Stimulated activated CD8-positive, alpha-beta memory T cell treated with anti-CD3 and anti-CD28 coated beads, Interleukin-2, amount 100 ng/mL, for 48 hours (primary cell): ENCODE results near the gene ANTXRL.
"Not testable (repeated sequence)": the region's sequence is repeated elsewhere in the genome, so short reads cannot be mapped to it uniquely, and the experiment has no call there.

Experiments used
- DNase-seq, 2 donors: peaks; one replicate each; pipeline ENCODE4 v3.0.0-alpha.2; 2020; ENCODE audit warnings: low read depth in 2 of 2

The ANTXRL gene

GRCh38 chr10:46273506-46274477 lies 13.0 kb upstream of the ANTXRL start:
- no peak for DNase-seq

GRCh38 chr10:46277840-46278239 lies 9.0 kb upstream of the ANTXRL start:
- DNase-seq, result no peak

- not testable (repeated sequence) for DNase-seq
Observed at GRCh38 chr10:46282421-46282831, 4.4 kb upstream of the ANTXRL start.

- DNase-seq, result peak; percentile 40 to 50
Observed at GRCh38 chr10:46282842-46283574, 3.8 kb upstream of the ANTXRL start.

- DNase-seq, result no peak
Observed at GRCh38 chr10:46283580-46284285, 3.1 kb upstream of the ANTXRL start.

DNA sequence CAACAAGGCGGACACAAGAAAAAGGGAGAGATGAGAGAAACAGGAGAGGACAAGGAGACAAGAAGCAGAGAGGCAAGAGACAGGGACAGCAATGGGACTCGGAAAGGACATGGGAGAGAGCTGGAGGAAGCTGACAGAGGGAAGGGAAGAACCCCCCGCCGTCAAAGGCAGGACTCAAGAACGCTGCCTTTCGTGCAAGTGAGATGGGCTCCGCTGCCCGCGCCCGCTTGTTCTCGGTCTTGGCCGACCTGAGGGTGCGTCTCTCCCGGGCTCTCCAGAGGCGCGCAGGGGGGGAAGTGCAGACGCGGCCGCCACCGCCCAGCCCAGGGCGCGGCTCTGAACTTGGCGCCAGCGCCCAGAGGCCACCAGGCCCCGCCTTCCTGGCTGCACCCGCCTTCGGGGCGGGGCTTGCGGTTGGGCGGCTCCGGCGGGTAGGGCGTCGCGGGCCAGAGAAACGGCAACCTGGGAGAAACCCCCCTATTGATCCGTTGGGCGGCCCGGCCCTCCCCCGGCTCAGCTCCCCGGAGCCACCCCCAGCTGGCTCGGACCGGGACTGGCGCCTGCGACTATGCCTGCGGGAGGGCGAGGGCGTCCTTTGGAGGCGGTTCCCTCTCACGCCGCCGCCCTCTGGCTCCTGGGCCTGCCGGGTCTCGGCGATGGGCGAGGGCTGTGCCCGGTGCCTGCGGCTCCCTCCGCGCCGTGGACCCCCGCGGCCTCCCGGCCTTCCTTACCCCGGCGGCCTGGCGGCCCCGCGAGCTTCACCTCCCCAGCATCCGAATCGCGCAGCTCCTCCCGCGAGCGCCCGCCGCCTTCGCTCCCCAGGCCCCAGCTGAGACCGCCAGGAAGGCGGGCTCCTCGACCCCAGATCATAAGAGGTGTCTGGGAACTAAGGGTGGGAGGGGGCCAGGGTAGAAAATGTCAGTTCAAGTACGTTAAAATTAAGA lies 2.2 kb upstream of the ANTXRL start:
- peak; percentile 69 to 77 for DNase-seq

DNA sequence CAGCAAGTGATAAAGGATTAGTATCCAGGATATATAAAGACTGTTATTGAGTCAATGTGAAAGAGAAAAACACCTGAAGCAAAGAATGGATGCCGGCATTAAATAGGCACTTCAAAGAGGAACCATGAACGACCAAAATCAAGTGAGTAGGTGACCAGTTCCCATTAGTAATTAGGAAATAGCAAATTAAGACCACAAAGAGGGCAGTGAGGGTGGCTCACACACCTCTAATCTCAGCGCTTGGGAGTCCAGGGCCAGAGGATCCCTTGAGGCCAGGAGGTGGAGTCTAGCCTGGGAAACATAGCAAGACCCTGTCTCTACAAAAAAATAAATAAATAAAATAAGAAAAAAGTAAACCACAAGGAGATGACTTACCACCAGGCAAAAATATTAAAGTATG lies 1.5 kb upstream of the ANTXRL start:
- no peak for DNase-seq

DNA sequence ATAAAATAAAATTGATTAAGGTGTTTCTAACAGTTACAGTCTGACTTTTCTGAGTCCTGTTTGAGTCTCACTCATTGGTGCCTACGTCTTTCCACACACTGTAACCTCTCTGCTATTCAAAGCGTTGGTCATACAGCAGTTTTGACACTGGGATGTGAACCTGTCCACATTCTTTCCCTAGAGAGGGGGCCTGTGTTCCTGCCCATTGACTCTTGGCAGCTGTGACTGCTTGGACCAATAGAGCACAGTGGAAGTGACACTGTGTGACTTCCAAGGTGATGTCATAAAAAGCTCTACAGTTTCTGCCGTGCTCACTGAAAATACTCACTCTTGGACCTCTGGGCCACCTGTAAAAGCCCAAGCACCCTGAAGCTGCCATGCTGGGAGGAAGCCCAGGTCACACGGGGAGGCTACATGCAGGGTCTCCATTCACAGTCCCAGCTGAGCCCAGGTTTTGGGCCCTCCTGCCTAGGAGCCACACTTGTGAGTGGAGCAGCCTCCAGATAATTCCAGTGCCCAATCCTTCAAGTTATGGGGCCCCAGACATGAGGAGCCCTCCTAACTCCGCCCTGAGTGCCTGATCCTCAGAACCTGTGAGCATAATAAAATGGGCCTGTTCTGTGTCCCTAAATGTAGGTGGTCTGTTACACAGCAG lies 704 bp upstream of the ANTXRL start:
- DNase-seq, result no peak

GRCh38 chr10:46287846-46288477 lies 1.2 kb downstream of the ANTXRL start:
- no peak for DNase-seq

- DNase-seq, result no peak
Observed at GRCh38 chr10:46288601-46289206, 1.9 kb downstream of the ANTXRL start.

DNA sequence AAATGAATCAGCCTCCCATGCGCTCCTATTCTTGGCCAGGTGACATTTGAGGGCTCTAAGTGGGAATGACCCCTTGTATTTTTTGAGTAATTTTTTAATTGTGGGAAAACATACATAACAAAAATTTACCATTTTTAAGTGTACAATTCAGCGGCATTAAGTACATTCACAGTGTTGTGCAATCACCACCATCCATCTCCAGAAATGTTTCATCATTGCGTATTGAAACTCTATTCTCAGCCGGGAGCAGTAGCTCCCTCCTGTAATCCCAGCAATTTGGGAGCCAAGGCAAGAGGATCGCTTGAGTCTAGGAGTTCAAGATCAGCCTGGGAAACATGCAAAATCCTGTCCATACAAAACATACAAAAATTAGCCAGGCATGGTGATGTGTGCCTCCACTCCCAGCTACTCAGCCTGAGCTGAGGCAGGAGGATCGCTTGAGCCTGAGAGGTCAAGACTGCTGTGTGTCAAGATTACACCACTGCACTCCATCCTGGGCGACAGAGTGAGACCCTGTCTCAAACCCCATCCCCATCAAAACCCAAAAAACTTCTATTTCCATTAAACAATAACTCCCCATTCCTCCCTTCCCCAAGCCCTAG lies 2.5 kb downstream of the ANTXRL start:
- DNase-seq, result no peak

DNA sequence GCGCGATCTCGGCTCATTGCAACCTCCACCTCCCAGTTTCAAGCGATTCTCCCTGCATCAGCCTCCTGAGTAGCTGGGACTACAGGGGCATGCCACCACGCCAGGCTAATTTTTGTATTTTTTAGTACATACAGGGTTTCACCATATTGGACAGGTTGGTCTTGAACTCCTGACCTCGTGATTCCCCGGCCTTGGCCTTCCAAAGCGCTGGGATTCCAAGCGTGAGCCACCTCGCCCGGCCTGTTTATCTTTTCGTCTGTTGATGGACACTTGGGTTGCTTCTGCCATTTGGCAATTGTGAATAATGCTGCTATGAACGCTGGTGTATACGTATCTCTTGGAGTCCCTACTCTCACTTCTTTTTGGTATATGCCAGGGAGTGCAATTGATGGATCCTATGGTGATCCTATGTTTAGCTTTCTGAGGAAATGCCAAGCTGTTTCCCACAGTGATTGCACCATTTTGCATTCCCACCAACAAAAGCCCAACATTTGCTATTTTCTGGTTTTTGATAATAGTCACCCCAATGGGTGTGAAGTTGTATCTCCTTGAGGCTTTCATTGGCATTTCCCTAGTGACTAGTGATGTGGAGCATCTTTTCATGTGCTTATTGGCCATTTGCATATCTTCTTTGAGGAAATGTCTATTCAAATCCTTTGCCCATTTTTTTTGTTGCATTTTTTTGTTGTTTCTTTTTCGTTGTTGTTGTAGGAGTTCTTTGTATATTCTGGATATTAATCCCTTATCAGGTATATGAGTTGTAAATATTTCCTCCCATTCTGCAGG lies 3.5 kb downstream of the ANTXRL start:
- no peak for DNase-seq

- DNase-seq, result no peak
Observed at GRCh38 chr10:46291817-46292572, 5.2 kb downstream of the ANTXRL start.

DNA sequence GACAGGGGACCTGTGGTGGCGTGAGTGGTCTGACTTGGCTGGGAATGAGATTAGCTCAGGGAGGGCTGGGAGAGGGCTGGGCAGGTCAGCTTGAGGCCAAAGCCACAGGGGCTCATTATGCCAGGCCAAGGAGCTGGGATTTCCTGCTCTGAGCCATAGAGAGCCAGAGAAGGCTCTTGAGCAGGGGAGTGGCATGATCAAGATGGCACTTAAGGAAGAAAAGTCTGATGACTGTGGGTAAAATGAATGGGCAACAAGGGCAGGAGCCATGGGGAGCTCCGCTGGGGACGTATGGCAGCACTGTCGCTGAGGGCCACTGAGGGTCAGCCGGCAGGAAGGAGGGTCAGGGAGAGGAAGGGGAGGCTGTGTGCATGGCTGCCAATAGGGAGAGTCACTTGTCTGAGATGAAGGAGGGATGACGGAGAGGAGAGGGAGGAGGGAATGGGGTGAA lies 5.8 kb downstream of the ANTXRL start:
- DNase-seq, result no peak

GRCh38 chr10:46293228-46293627 lies 6.4 kb downstream of the ANTXRL start:
- no peak for DNase-seq

GRCh38 chr10:46293832-46294640 lies 7.2 kb downstream of the ANTXRL start:
- DNase-seq, result no peak
